K562 (cell line): ENCODE measurements around the gene RNF152. TPM values are rescaled to one million over a fixed set of nuclear protein-coding genes. Genes with fewer than 3 reads are reported as not detected.

Experiments
- ATAC-seq: fragments of 200-7000 bp; cut with Tn5 transposase; 3 replicates; pipeline ENCODE4 v1.9.1; 2020; ENCODE audit warnings: moderate library complexity
- BruUV-seq: library from RNA; stranded (reverse); fragments of 400-500 nt; replicated peaks from 2 replicates; lab custom pipeline; 2021; lab: Mats Ljungman, UMichigan
- CTCF ChIA-PET: fragments of 300-600 bp; formaldehyde crosslinking; extraction: SDS; loops from one replicate; lab custom pipeline; 2021; ENCODE audit warnings: low intra/inter-chr PET ratio; lab: Yijun Ruan, JAX
- POLR2A ChIA-PET: fragments of 300-600, 350-650 bp; sonication (Branson Sonifier 250); formaldehyde crosslinking; extraction: SDS; loops from one replicate; lab custom pipeline; 2021; ENCODE audit warnings: antibody characterized with exemption, inconsistent platforms; lab: Yijun Ruan, JAX
- DNase-seq, 4 experiments: peaks; one replicate each; pipeline versions ENCODE4 v3.0.0 to v3.0.0-alpha.2; 2011 to 2018; ENCODE audit warnings: low spot score in 3 of 4, mixed read lengths in 3 of 4; ENCODE audit errors: extremely low read depth in 1 of 4
- FAIRE-seq: peaks from 2 replicates; lab custom pipeline; 2011; peaks lifted over from hg19 to GRCh38; lab: Jason Lieb, UNC
- H2AFZ ChIP-seq: 2 replicates; pipeline ENCODE4 v1.6.0; 2011; ENCODE audit warnings: low read depth, low read length, control low read depth, inconsistent platforms
- H3K27ac ChIP-seq: fragments of 200-600 bp; 3 replicates; pipeline ENCODE4 v1.8.0; 2011; ENCODE audit warnings: low read depth, mild to moderate bottlenecking, control low read depth, inconsistent platforms, low read length, moderate library complexity, mixed read lengths; ENCODE audit errors: extremely low read depth
- H3K27me3 ChIP-seq, 2 experiments: fragments of 300-600 bp in 1 of 2; 2 replicates in 1 of 2; 3 replicates in 1 of 2; pipeline versions ENCODE4 v1.6.0 to v1.8.0; 2011; ENCODE audit warnings: inconsistent platforms in 2 of 2, low read length in 2 of 2, mild to moderate bottlenecking in 1 of 2, mixed read lengths in 1 of 2, moderate library complexity in 1 of 2; ENCODE audit not compliant: control insufficient read depth in 2 of 2, insufficient read depth in 2 of 2
- H3K36me3 ChIP-seq: fragments of 300-600 bp; 3 replicates; pipeline ENCODE4 v1.8.0; 2011; ENCODE audit warnings: mild to moderate bottlenecking, low read length, inconsistent platforms; ENCODE audit not compliant: control insufficient read depth, insufficient read depth
- H3K4me1 ChIP-seq, 2 experiments: fragments of 200-600 bp in 1 of 2; replicated peaks in 1 of 2; 2 replicates in 1 of 2; 3 replicates in 1 of 2; pipeline versions ENCODE4 v1.5.1 to v1.8.0; 2011; ENCODE audit warnings: inconsistent platforms in 2 of 2, low read length in 2 of 2, mild to moderate bottlenecking in 1 of 2, mixed read lengths in 1 of 2, moderate library complexity in 1 of 2; ENCODE audit not compliant: control insufficient read depth in 2 of 2, insufficient read depth in 2 of 2
- H3K4me2 ChIP-seq: 2 replicates; pipeline ENCODE4 v1.6.1; 2011; ENCODE audit warnings: low read length, control low read depth, inconsistent platforms, mixed read lengths; ENCODE audit not compliant: insufficient read depth
- H3K4me3 ChIP-seq: fragments of 200-600 bp; sonication (generic), shearing (Covaris generic); 2 replicates; pipeline ENCODE4 v1.5.1; 2016; ENCODE audit warnings: control low read depth, inconsistent platforms
- H3K79me2 ChIP-seq: fragments of 200-600 bp; 3 replicates; pipeline ENCODE4 v1.8.0; 2011; ENCODE audit warnings: low read length, inconsistent platforms; ENCODE audit not compliant: control insufficient read depth, insufficient read depth
- H3K9ac ChIP-seq, 2 experiments: 2 replicates each; pipeline versions ENCODE4 v1.6.0 to v1.6.1; 2011; ENCODE audit warnings: low read depth in 2 of 2, low read length in 2 of 2, control low read depth in 1 of 2, inconsistent platforms in 1 of 2, mild to moderate bottlenecking in 1 of 2, mixed read lengths in 1 of 2; ENCODE audit not compliant: insufficient read depth in 1 of 2
- H3K9me1 ChIP-seq: one replicate; pipeline ENCODE4 v1.6.0; 2011; ENCODE audit warnings: inconsistent platforms, mild to moderate bottlenecking, low read length, moderate library complexity; ENCODE audit not compliant: control insufficient read depth, insufficient read depth
- H3K9me3 ChIP-seq: replicated peaks from 2 replicates; pipeline ENCODE4 v1.5.1; 2011; ENCODE audit warnings: low read depth, low read length, inconsistent platforms; ENCODE audit not compliant: control insufficient read depth, insufficient read depth
- H4K20me1 ChIP-seq: replicated peaks from 2 replicates; pipeline ENCODE4 v1.6.1; 2011; ENCODE audit warnings: low read length, inconsistent platforms, mixed read lengths; ENCODE audit not compliant: control insufficient read depth, insufficient read depth
- BRF1 ChIP-seq: IDR thresholded peaks from 3 replicates; pipeline ENCODE4 v1.6.1; 2011; ENCODE audit warnings: borderline replicate concordance, mild to moderate bottlenecking; ENCODE audit not compliant: insufficient read length; ENCODE audit errors: extremely low read depth
- HES1 ChIP-seq: fragments of 450-650 bp; IDR thresholded peaks from 2 replicates; pipeline ENCODE4 v1.6.1; 2016; ENCODE audit warnings: low read depth, mild to moderate bottlenecking, moderate library complexity
- HMGN3 ChIP-seq: IDR thresholded peaks from 2 replicates; pipeline ENCODE4 v1.6.1; 2011; ENCODE audit warnings: borderline replicate concordance, low read depth, mild to moderate bottlenecking, mixed read lengths, low read length; ENCODE audit not compliant: insufficient read length; ENCODE audit errors: extremely low read depth
- TAF15 ChIP-seq: fragments of 200-400 bp; formaldehyde crosslinking; IDR thresholded peaks from 2 replicates; pipeline ENCODE4 v1.6.1; 2017; ENCODE audit warnings: mild to moderate bottlenecking, low read depth, low read length, moderate library complexity
- ZBTB11 ChIP-seq, 3 experiments: fragments of 200-800 bp in 1 of 3; fragments of 250-450 bp in 1 of 3; fragments of 450-650 bp in 1 of 3; sonication (Bioruptor Pico) in 1 of 3; sonication (Bioruptor generic) in 1 of 3; formaldehyde crosslinking in 1 of 3; IDR thresholded peaks; 2 replicates each; pipeline versions ENCODE4 v1.6.1 to v1.8.0; 2016 to 2022; ENCODE audit warnings: mild to moderate bottlenecking in 2 of 3, missing genetic modification characterization in 2 of 3, missing compliant biosample characterization in 1 of 3, moderate library complexity in 1 of 3
- ZNF277 ChIP-seq: fragments of 250-450 bp; sonication (Bioruptor Pico); IDR thresholded peaks from 2 replicates; pipeline ENCODE4 v1.8.0; 2022; ENCODE audit warnings: inconsistent platforms, mild to moderate bottlenecking, moderate library complexity, borderline replicate concordance
- ZNF696 ChIP-seq: fragments of 250-450 bp; sonication (Bioruptor Pico); conservative IDR thresholded peaks from 2 replicates; pipeline ENCODE4 v1.4.0; 2020; ENCODE audit warnings: mild to moderate bottlenecking, moderate library complexity
- WGBS: fragments of 100-300 bp; shearing (Covaris generic); methylation state at CpG from one replicate; pipeline ENCODE4 v1.1.6; 2016; ENCODE audit warnings: low coverage, mixed read lengths; ENCODE audit not compliant: insufficient coverage; ENCODE audit errors: missing lambda C conversion rate; 5-methylcytosine and 5-hydroxymethylcytosine counted together
- in situ Hi-C: fragments of 300-500 bp; cut with MboI; formaldehyde crosslinking; loops from 4 replicates; pipeline ENCODE4 v1.15.0; 2018; ENCODE audit warnings: inconsistent platforms, mixed read lengths
- intact Hi-C: fragments of 100-400 bp; cut with micrococcal nuclease; formaldehyde crosslinking; loops from 2 replicates; pipeline ENCODE4 v1.14.2; 2022
- polyA plus RNA-seq, 8 experiments: library from polyadenylated mRNA; depleted of rRNA in 4 of 8; stranded (reverse) in 5 of 8; unstranded in 3 of 8; fragments of >200 nt; fragmentation: Nextera tagmentation in 2 of 8; fragmentation: Illumina TruSeq in 1 of 8; extraction: Ambion mirVana in 2 of 8; extraction: Trizol in 1 of 8; gene quantifications; 2 replicates each; pipeline versions ENCODE4 v1.2.1 to v1.2.3, GENCODE V29; 2011 to 2014; ENCODE audit warnings: inconsistent platforms in 1 of 8, missing spikeins in 1 of 8
- total RNA-seq, 7 experiments: library from RNA; depleted of rRNA in 6 of 7; stranded (reverse); fragments of >200 nt in 6 of 7; fragmentation: Illumina TruSeq in 2 of 7; extraction: Trizol in 2 of 7; gene quantifications; 2 replicates each; pipeline versions ENCODE4 v1.2.1 to v1.2.3, GENCODE V29; 2011 to 2021; ENCODE audit warnings: low replicate concordance in 1 of 7
- TF ChIP-seq, protein P1 (sequence below): sonication (generic); formaldehyde crosslinking; IDR thresholded peaks from 2 replicates; pipeline ENCODE4 v1.8.0; 2022; ENCODE audit warnings: mild to moderate bottlenecking, missing genetic modification reagents

RNF152 gene
- total and polyA plus RNA-seq, 9 of the 15 experiments (the other 6 are each of a cell fraction or from before 2014, with no cell fraction given), result 0.04 to 0.05 TPM; not detected in 7

DNA sequence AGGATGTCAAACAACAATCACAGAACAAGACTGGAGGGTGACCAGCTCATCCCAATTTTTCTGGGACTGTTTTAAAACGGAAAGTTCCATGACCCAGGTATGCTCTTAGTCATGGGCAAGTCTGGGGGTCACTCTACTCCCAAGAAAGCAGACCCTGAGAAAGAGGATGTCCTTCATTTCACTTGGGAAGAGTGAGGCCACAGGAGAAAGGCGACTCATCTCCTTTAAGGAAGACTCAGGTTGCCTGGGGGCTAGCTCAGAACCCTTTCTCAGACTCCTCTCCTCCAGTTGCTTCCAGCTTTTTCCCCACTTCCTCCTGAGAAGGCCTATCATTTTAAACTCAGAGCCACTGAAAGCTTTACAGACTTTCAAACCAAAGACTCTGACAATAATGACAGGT, 9.3 kb downstream of the RNF152 start (continued):
- no peak for TF ChIP-seq TAF15

DNA sequence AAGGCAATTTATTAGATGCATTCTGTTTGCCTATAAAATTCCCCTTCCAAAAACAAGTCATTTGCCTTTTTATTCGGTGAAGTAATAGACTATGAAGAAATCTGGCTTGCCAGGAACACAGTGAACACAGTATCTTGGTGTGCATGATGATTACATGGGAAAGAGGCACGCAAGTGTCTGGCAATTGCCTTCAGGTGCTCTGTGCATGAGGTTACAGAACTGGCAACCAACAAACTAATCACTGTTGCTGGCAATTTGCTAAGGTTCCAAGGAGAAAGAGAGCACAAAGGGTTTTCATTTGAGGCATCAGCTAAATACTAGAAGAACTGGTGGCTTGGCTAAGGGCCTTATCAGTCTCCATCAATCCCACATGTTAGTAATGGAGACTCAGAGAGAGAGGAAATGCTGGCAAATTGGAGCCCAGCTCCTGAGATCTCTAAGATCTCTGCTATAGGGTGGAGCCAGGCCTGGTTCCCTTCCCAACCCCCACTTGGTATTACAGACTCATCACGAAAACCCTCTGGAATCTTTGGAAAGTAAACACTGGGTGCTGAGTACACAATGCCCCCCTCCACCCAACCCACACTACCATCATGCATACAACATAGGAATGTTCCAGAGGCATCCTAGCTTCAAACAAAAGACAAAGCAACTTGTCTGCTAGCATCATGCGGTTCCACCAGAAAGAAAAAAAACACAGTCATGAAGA, 10.4 kb downstream of the RNF152 start:
- Histone ChIP-seq H3K79me2 (no peaks in the 10 kb centered on the region), H3K9me1 (no peaks in the 10 kb centered on the region), H3K4me3 (no peak overlapping the region), H3K9ac (no peak overlapping the region), H4K20me1 (no peaks in the 10 kb centered on the region), H3K36me3 (no peaks in the 10 kb centered on the region), H3K27ac (no peak overlapping the region), H3K27me3 (no peaks in the 10 kb centered on the region), H3K9me3 (no peaks in the 10 kb centered on the region), H3K4me2 (no peak overlapping the region), H2AFZ (no peak overlapping the region), H3K4me1 (no peaks in the 10 kb centered on the region)
- intact Hi-C loops (no loop called here), in situ Hi-C loops (no loop called here)
- no TSS peak for BruUV-seq
- ATAC-seq (no peak), DNase-seq (no peak), FAIRE-seq (no peak)
- POLR2A ChIA-PET, result interaction anchor here (0.6 kb wide), 1 partner anchor 18 kb away, joined by 3 read pairs; no protein-coding TSS in a partner anchor
- CTCF ChIA-PET, result no interaction called here
- 0% methylated on average over 4 of the region's 4 CpGs for WGBS
- TF ChIP-seq HES1 (no peak), BRF1 (no peak), HMGN3 (no peak), ZNF696 (no peak), ZNF277 (CRISPR knock-in tag) (no peak), ZBTB11 (CRISPR knock-in tag; IDR thresholded peaks at IDR 0.05) (no peak)
- TF ChIP-seq, protein P1, sequence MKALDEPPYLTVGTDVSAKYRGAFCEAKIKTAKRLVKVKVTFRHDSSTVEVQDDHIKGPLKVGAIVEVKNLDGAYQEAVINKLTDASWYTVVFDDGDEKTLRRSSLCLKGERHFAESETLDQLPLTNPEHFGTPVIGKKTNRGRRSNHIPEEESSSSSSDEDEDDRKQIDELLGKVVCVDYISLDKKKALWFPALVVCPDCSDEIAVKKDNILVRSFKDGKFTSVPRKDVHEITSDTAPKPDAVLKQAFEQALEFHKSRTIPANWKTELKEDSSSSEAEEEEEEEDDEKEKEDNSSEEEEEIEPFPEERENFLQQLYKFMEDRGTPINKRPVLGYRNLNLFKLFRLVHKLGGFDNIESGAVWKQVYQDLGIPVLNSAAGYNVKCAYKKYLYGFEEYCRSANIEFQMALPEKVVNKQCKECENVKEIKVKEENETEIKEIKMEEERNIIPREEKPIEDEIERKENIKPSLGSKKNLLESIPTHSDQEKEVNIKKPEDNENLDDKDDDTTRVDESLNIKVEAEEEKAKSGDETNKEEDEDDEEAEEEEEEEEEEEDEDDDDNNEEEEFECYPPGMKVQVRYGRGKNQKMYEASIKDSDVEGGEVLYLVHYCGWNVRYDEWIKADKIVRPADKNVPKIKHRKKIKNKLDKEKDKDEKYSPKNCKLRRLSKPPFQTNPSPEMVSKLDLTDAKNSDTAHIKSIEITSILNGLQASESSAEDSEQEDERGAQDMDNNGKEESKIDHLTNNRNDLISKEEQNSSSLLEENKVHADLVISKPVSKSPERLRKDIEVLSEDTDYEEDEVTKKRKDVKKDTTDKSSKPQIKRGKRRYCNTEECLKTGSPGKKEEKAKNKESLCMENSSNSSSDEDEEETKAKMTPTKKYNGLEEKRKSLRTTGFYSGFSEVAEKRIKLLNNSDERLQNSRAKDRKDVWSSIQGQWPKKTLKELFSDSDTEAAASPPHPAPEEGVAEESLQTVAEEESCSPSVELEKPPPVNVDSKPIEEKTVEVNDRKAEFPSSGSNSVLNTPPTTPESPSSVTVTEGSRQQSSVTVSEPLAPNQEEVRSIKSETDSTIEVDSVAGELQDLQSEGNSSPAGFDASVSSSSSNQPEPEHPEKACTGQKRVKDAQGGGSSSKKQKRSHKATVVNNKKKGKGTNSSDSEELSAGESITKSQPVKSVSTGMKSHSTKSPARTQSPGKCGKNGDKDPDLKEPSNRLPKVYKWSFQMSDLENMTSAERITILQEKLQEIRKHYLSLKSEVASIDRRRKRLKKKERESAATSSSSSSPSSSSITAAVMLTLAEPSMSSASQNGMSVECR (CRISPR knock-in tag), result no peak
